Measurements from ENCODE around the gene LRRC59. TPM values are rescaled to one million over a fixed set of nuclear protein-coding genes. Genes with fewer than 3 reads are reported as not detected.
A peak's percentile ranks its signal among the peaks of the same experiment; 100 is the strongest.
"Not testable (repeated sequence)": the region's sequence is repeated elsewhere in the genome, so short reads cannot be mapped to it uniquely, and the experiment has no call there.

LRRC59 gene
- polyA plus RNA-seq (ENCODE audit: insufficient read depth in 1 of 5, insufficient read length in 5 of 5, low replicate concordance in 1 of 5) = 10 to 100 TPM; 40.8 to 62.9 (median 44.7) TPM
- long read RNA-seq, donor 1, transcript LRRC59-201 (7 exons, 2,910 nt) = major isoform, 17 of 73 reads
- long read RNA-seq, donor 1, partial matches to known transcripts = 55 of 73 reads
- long read RNA-seq, donor 1, other reads (novel, unspliced or antisense) = 0 of 73 reads
- long read RNA-seq, donor 2, transcript LRRC59-201 (7 exons, 2,910 nt) = major isoform, 13 of 13 reads
- long read RNA-seq, donor 2, partial matches to known transcripts = 0 of 13 reads
- long read RNA-seq, donor 2, other reads (novel, unspliced or antisense) = 0 of 13 reads
- long read RNA-seq, donor 3, transcript LRRC59-201 (7 exons, 2,910 nt) = major isoform, 21 of 21 reads
- long read RNA-seq, donor 3, partial matches to known transcripts = 0 of 21 reads
- long read RNA-seq, donor 3, other reads (novel, unspliced or antisense) = 0 of 21 reads
- long read RNA-seq, donor 4, transcript LRRC59-201 (7 exons, 2,910 nt) = major isoform, 12 of 12 reads
- long read RNA-seq, donor 4, partial matches to known transcripts = 0 of 12 reads
- long read RNA-seq, donor 4, other reads (novel, unspliced or antisense) = 0 of 12 reads
- long read RNA-seq, donor 5, transcript LRRC59-201 (7 exons, 2,910 nt) = major isoform, 17 of 44 reads
- long read RNA-seq, donor 5, partial matches to known transcripts = 25 of 44 reads
- long read RNA-seq, donor 5, other reads (novel, unspliced or antisense) = 0 of 44 reads
- long read RNA-seq, donor 6, transcript LRRC59-201 (7 exons, 2,910 nt) = major isoform, 29 of 33 reads
- long read RNA-seq, donor 6, partial matches to known transcripts = 0 of 33 reads
- long read RNA-seq, donor 6, other reads (novel, unspliced or antisense) = 0 of 33 reads
- long read RNA-seq, donor 7, transcript LRRC59-201 (7 exons, 2,910 nt) = major isoform, 23 of 24 reads
- long read RNA-seq, donor 7, partial matches to known transcripts = 0 of 24 reads
- long read RNA-seq, donor 7, other reads (novel, unspliced or antisense) = 0 of 24 reads
- long read RNA-seq, donor 8, transcript LRRC59-201 (7 exons, 2,910 nt) = major isoform, 8 of 8 reads
- long read RNA-seq, donor 8, partial matches to known transcripts = 0 of 8 reads
- long read RNA-seq, donor 8, other reads (novel, unspliced or antisense) = 0 of 8 reads

- DNase-seq = peak; percentile 86 to 87
Observed at GRCh38 chr17:50397111-50397918, at the start of gene LRRC59. TSS of gene LRRC59 (minus strand) at chr17:50397523. CDS start at chr17:50397317, 206 bp downstream.

GRCh38 chr17:50445730-50446325 is 48.5 kb upstream of the LRRC59 start:
- DNase-seq = no peak

GRCh38 chr17:50444841-50445715 is 47.8 kb upstream of the LRRC59 start:
- no peak for DNase-seq

- DNase-seq = peak in 1 of 2 donors; percentile 13
Observed at GRCh38 chr17:50443505-50443974, 46.2 kb upstream of the LRRC59 start.

- no peak for DNase-seq
Observed at GRCh38 chr17:50440838-50441829, 43.8 kb upstream of the LRRC59 start.

GRCh38 chr17:50440172-50440837 is 43.0 kb upstream of the LRRC59 start:
- DNase-seq = peak in 1 of 2 donors; percentile 32

GRCh38 chr17:50439008-50439407 is 41.7 kb upstream of the LRRC59 start:
- DNase-seq = no peak

GRCh38 chr17:50437409-50437808 is 40.1 kb upstream of the LRRC59 start:
- DNase-seq = no peak

- no peak for DNase-seq
Observed at GRCh38 chr17:50432125-50432762, 34.9 kb upstream of the LRRC59 start.

GRCh38 chr17:50430821-50431618 is 33.7 kb upstream of the LRRC59 start:
- DNase-seq = no peak

- DNase-seq = no peak
Observed at GRCh38 chr17:50429793-50430192, 32.5 kb upstream of the LRRC59 start.

GRCh38 chr17:50428831-50429424 is 31.6 kb upstream of the LRRC59 start:
- DNase-seq = no peak

- DNase-seq = not testable (repeated sequence)
Observed at GRCh38 chr17:50428126-50428525, 30.8 kb upstream of the LRRC59 start.

GRCh38 chr17:50426814-50427787 is 29.8 kb upstream of the LRRC59 start:
- peak in 1 of 2 donors; percentile 29 for DNase-seq

GRCh38 chr17:50426472-50426782 is 29.1 kb upstream of the LRRC59 start:
- no peak for DNase-seq

Data from right lung (tissue), 10 donors.